ENCODE data around the gene UEVLD.

The UEVLD gene

GRCh38 chr11:18534245-18534644 lies 54.3 kb downstream of the UEVLD start:
- H3K9me3 ChIP-seq (ENCODE audit: control insufficient read depth, insufficient read depth, low read depth, low read length): no peaks in the 10 kb centered on the region
- POLR2A ChIA-PET: no interaction called here
- no peak overlapping the region for H3K4me3 ChIP-seq (ENCODE audit: low read depth, low read length)
- no peaks in the 10 kb centered on the region for H3K36me3 ChIP-seq (ENCODE audit: control insufficient read depth in 2 of 2, insufficient read depth in 1 of 2, low read length in 2 of 2)
- no peak overlapping the region for H3K27ac ChIP-seq (ENCODE audit: extremely low read depth, low read depth, low read length)
- CTCF ChIA-PET: interaction anchor here (1.3 kb wide), 1 partner anchor 198 kb away, joined by 3 read pairs; no protein-coding TSS in a partner anchor
- TF ChIP-seq ZNF677 (tag by site-specific recombination; IDR thresholded peaks at IDR 0.05) (no peak), SP2 (tag by site-specific recombination; IDR thresholded peaks at IDR 0.05) (no peak)
- H3K4me1 ChIP-seq (ENCODE audit: control insufficient read depth, insufficient read depth, low read length): peaks cover 2% of the 10 kb centered on the region; the same call in 1 of the 2 replicates

DNA sequence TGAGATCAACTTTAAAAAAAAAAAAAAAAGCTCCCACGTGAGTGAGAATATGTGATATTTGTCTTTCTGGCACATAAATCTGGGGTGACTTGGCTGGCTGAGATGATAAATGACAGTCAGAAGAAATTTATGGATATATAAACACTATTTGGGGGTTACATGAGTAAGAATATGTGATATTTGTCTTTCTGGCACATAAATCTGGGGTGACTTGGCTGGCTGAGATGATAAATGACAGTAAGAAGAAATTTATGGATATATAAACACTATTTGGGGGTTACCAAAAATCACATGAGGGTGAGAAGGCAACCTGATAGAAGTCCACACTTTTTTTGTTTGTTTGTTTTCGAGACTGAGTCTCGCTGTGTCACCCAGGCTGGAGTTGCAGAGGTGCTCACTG lies 55.2 kb downstream of the UEVLD start:
- H3K4me3 ChIP-seq (ENCODE audit: low read depth, low read length): no peak overlapping the region
- H3K9me3 ChIP-seq (ENCODE audit: control insufficient read depth, insufficient read depth, low read depth, low read length): no peaks in the 10 kb centered on the region
- H3K27ac ChIP-seq (ENCODE audit: extremely low read depth, low read depth, low read length): no peak overlapping the region
- H3K36me3 ChIP-seq (ENCODE audit: control insufficient read depth in 2 of 2, insufficient read depth in 1 of 2, low read length in 2 of 2): no peaks in the 10 kb centered on the region
- H3K4me1 ChIP-seq (ENCODE audit: control insufficient read depth, insufficient read depth, low read length): peaks cover 2% of the 10 kb centered on the region; the same call in 1 of the 2 replicates
- TF ChIP-seq ZNF747 (tag by site-specific recombination; IDR thresholded peaks at IDR 0.05) (no peak), REST (tag by site-specific recombination; IDR thresholded peaks at IDR 0.05) (no peak), ZNF211 (tag by site-specific recombination; IDR thresholded peaks at IDR 0.05; ENCODE audit: low read depth) (no peak), HOXD13 (CRISPR knock-in tag; IDR thresholded peaks at IDR 0.05; ENCODE audit: borderline replicate concordance) (no peak), ZSCAN30 (tag by site-specific recombination; IDR thresholded peaks at IDR 0.05) (no peak), ZNF548 (tag by site-specific recombination; IDR thresholded peaks at IDR 0.05) (no peak), ZNF585B (tag by site-specific recombination; IDR thresholded peaks at IDR 0.05) (no peak), ZNF561 (tag by site-specific recombination; IDR thresholded peaks at IDR 0.05; ENCODE audit: borderline replicate concordance) (no peak), ZNF248 (tag by site-specific recombination; IDR thresholded peaks at IDR 0.05) (no peak), ZNF549 (tag by site-specific recombination; IDR thresholded peaks at IDR 0.05) (no peak), ZNF837 (tag by site-specific recombination; IDR thresholded peaks at IDR 0.05) (no peak), ZNF16 (tag by site-specific recombination; IDR thresholded peaks at IDR 0.05; ENCODE audit: low read depth) (no peak), FEZF1 (tag by site-specific recombination; IDR thresholded peaks at IDR 0.05) (no peak)
- TF ChIP-seq, protein P1, sequence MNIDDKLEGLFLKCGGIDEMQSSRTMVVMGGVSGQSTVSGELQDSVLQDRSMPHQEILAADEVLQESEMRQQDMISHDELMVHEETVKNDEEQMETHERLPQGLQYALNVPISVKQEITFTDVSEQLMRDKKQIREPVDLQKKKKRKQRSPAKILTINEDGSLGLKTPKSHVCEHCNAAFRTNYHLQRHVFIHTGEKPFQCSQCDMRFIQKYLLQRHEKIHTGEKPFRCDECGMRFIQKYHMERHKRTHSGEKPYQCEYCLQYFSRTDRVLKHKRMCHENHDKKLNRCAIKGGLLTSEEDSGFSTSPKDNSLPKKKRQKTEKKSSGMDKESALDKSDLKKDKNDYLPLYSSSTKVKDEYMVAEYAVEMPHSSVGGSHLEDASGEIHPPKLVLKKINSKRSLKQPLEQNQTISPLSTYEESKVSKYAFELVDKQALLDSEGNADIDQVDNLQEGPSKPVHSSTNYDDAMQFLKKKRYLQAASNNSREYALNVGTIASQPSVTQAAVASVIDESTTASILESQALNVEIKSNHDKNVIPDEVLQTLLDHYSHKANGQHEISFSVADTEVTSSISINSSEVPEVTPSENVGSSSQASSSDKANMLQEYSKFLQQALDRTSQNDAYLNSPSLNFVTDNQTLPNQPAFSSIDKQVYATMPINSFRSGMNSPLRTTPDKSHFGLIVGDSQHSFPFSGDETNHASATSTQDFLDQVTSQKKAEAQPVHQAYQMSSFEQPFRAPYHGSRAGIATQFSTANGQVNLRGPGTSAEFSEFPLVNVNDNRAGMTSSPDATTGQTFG (tag by site-specific recombination; IDR thresholded peaks at IDR 0.05; ENCODE audit: borderline replicate concordance): no peak
- TF ChIP-seq, protein P2, sequence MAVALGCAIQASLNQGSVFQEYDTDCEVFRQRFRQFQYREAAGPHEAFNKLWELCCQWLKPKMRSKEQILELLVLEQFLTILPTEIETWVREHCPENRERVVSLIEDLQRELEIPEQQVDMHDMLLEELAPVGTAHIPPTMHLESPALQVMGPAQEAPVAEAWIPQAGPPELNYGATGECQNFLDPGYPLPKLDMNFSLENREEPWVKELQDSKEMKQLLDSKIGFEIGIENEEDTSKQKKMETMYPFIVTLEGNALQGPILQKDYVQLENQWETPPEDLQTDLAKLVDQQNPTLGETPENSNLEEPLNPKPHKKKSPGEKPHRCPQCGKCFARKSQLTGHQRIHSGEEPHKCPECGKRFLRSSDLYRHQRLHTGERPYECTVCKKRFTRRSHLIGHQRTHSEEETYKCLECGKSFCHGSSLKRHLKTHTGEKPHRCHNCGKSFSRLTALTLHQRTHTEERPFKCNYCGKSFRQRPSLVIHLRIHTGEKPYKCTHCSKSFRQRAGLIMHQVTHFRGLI (tag by site-specific recombination; IDR thresholded peaks at IDR 0.05): no peak
- CTCF ChIA-PET: interaction anchor here (0.6 to 0.8 kb wide), 4 partner anchors 118 to 935 kb away, joined by 3 to 9 read pairs (median 4); no protein-coding TSS in a partner anchor
- POLR2A ChIA-PET: no interaction called here

Data from HEK293 (cell line).